NCI-H2029 (cell line): ENCODE measurements around the gene C10orf90.
"Not testable (repeated sequence)": the region's sequence is repeated elsewhere in the genome, so short reads cannot be mapped to it uniquely, and the experiment has no call there.

Source experiments
- DNase-seq: peaks from one replicate; lab custom pipeline; 2025; lab: John Stamatoyannopoulos, UW

Gene C10orf90

GRCh38 chr10:126387931-126388911 lies 282.3 kb downstream of the C10orf90 start, which contains the start of gene ADAM12:
Gene ADAM12, minus strand, starts transcription at chr10:126388477. Its CDS starts 332 bp downstream, at chr10:126388145.
- DNase-seq, result no peak

GRCh38 chr10:126387041-126387921 lies 283.2 kb downstream of the C10orf90 start:
- no peak for DNase-seq

DNA sequence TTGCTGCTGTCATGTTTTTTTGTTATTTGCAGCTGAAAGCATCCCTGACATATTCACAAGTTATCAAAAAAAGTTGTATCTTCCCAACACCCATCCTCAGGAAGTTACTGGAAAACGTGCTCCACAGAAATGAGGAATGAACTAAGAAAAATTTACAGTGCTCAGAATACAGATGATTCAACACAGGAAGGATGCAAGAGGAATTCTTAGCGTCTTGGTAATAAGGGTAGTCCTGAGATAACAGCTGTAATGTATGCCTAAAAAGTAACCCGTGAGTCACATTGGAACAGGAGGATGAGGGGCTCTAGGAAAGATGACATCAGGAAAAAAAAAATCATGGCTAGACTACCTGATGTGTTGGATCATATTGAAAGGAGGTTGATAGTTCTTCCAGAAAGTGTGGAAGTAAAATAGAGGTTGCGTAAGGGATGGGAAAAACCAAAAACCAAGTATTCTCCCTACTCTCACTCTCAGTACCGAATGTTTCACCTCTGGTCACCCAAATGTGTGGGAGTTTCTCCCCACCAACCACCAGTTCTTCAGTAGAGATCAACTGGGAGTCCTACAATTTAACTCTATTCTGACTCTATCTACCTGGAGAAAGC lies 286.1 kb downstream of the C10orf90 start:
- DNase-seq, result no peak

DNA sequence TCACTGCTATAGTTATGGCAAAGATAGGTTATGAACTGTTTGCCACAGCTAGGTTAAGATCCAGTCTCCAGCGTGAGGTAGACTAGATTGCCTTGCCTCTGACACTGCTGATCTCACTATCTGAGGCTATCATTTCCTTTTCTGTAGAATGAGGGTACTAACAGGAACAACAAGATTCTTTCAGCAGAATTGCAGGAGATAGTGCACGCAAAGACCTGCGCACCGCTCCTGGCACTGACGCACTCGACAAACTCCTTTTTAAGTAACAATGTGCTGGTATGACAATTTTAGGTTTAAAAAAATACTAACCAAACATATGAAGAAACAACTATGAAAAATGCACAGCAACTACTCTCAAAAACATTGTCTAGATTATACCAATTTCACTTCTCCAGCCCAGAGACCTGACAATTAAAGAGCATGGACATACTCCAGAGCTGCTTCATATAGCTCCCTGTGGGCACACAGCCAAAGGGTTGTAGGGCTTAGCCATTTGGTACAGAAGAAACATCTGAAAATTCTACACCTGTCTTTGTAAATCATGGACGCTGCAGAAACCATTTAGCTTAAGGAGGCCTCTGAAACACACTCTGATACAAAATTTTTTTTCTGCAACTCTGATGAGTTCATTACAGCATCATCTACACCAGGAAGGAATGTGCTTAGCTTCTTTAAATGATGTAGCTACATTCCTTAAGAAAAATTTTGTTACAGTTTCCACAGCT lies 290.0 kb downstream of the C10orf90 start:
- DNase-seq, result no peak

DNA sequence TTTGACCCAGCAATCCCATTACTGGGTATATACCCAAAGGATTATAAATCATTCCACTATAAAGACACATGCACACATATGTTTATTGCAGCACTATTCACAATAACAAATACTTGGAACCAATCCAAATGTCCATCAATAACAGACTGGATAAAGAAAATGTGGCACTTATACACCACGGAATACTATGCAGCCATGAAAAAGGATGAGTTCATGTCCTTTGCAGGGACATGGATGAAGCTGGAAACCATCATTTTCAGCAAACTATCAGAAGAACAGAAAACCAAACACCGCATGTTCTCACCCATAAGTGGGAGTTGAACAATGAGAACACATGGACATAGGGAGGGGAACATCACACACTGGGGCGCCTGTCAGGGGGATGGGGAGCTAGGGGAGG lies 291.3 kb downstream of the C10orf90 start:
- DNase-seq, result not testable (repeated sequence)

GRCh38 chr10:126376956-126377355 lies 293.5 kb downstream of the C10orf90 start:
- DNase-seq, result no peak

- DNase-seq, result no peak
Measured at GRCh38 chr10:126375926-126376554, 294.5 kb downstream of the C10orf90 start.

DNA sequence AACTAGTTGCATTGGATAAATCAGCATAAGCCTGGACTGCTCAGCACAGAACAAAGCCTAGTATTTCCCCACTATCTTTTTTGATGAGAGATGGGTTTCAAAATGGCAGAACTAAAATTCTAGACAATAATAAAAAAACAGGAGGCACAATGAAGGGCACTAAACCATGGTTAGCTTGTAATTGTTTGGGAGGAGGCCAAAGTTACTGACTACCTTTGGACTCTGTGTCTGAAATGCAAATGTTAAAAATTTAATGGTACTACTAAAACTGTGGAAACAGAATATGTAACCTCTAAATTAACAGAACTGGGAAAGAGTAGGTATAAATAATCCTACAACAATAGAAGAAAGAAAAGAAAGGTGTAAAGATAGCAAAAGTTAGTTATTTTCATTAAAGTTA lies 295.2 kb downstream of the C10orf90 start:
- no peak for DNase-seq
